Stromal cell of bone marrow (primary cell): Measurements from ENCODE around the gene DIS3L2.
"Not testable (repeated sequence)": the region's sequence is repeated elsewhere in the genome, so short reads cannot be mapped to it uniquely, and the experiment has no call there.

ENCODE experiments used
- DNase-seq: peaks from one replicate; pipeline ENCODE4 v3.0.0-alpha.2; 2012; ENCODE audit warnings: low read depth

Gene DIS3L2

GRCh38 chr2:232332940-232333259, 371.4 kb downstream of the DIS3L2 start:
- no peak for DNase-seq

GRCh38 chr2:232333361-232334135, 372.0 kb downstream of the DIS3L2 start:
- no peak for DNase-seq

- DNase-seq, result not testable (repeated sequence)
Observed at GRCh38 chr2:232334136-232334884, 372.8 kb downstream of the DIS3L2 start.

GRCh38 chr2:232334885-232335205, 373.3 kb downstream of the DIS3L2 start:
- not testable (repeated sequence) for DNase-seq

GRCh38 chr2:232335206-232335858, 373.8 kb downstream of the DIS3L2 start:
- DNase-seq, result not testable (repeated sequence)

GRCh38 chr2:232335859-232336215, 374.3 kb downstream of the DIS3L2 start:
- no peak for DNase-seq

- no peak for DNase-seq
Observed at GRCh38 chr2:232336241-232336736, 374.8 kb downstream of the DIS3L2 start.

- DNase-seq, result no peak
Observed at GRCh38 chr2:232336981-232337720, 375.6 kb downstream of the DIS3L2 start.

GRCh38 chr2:232338094-232338758, 376.7 kb downstream of the DIS3L2 start:
- not testable (repeated sequence) for DNase-seq

GRCh38 chr2:232338759-232339106, 377.2 kb downstream of the DIS3L2 start:
- no peak for DNase-seq

GRCh38 chr2:232339121-232340081, 377.9 kb downstream of the DIS3L2 start:
- DNase-seq, result no peak

GRCh38 chr2:232340171-232340935, 378.8 kb downstream of the DIS3L2 start:
- DNase-seq, result no peak

- DNase-seq, result no peak
Observed at GRCh38 chr2:232341061-232341738, 379.7 kb downstream of the DIS3L2 start.

- no peak for DNase-seq
Observed at GRCh38 chr2:232341739-232342126, 380.2 kb downstream of the DIS3L2 start.

- DNase-seq, result no peak
Observed at GRCh38 chr2:232342635-232343565, 381.4 kb downstream of the DIS3L2 start.

- no peak for DNase-seq
Observed at GRCh38 chr2:232343821-232344220, 382.3 kb downstream of the DIS3L2 start.

GRCh38 chr2:232345251-232345650, 383.7 kb downstream of the DIS3L2 start:
- no peak for DNase-seq

GRCh38 chr2:232347369-232347768, 385.9 kb downstream of the DIS3L2 start:
- DNase-seq, result no peak
